IPS DF 4.7 (cell line): ENCODE data around the gene DHRSX.
"Not testable (repeated sequence)": the region's sequence is repeated elsewhere in the genome, so short reads cannot be mapped to it uniquely, and the experiment has no call there.

Experiments
- DNase-seq: peaks from one replicate; pipeline ENCODE4 v3.0.0-alpha.2; 2013; ENCODE audit warnings: low spot score; ENCODE audit errors: extremely low read depth

Gene DHRSX

DNA sequence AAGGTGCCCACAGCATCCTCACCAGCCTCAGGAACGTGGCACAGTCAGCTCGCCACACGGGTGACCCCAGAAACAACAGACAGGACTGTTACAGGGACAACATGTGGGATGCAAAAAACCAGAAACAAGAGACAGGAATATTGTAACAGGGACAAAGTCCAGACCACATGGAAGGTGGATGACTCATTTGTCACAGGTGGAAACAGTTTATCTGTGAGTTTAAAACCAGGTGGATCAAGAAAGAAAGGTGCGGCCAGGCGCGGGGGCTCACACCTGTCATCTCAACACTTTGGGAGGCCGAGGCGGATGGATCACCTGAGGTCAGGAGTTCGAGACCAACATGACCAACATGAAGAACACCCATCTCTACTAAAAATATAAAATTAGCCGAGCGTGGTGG lies 23.5 kb downstream of the DHRSX start:
- DNase-seq: not testable (repeated sequence)

- DNase-seq: no peak
Measured at GRCh38 chrX:2474963-2475726, 25.6 kb downstream of the DHRSX start.

- DNase-seq: no peak
Measured at GRCh38 chrX:2474280-2474962, 26.4 kb downstream of the DHRSX start.

- DNase-seq: not testable (repeated sequence)
Measured at GRCh38 chrX:2473064-2473463, 27.7 kb downstream of the DHRSX start.

DNA sequence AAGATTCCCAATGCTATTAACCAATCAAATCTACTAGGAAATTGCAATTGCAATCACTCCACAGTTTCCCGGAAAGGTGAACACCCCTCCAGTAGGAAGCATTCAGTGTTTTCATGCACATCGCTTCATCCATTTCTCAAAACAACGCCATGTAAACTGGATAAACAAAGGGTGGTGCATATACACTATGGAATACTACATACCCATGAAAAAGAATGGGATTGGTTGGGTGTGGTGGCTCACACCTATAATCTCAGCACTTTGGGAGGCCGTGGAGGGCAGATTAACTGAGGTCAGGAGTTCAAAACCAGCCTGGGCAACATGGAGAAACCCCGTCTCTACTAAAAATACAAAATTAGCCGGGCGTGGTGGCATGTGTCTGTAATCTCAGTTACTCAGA lies 29.1 kb downstream of the DHRSX start:
- no peak for DNase-seq

DNA sequence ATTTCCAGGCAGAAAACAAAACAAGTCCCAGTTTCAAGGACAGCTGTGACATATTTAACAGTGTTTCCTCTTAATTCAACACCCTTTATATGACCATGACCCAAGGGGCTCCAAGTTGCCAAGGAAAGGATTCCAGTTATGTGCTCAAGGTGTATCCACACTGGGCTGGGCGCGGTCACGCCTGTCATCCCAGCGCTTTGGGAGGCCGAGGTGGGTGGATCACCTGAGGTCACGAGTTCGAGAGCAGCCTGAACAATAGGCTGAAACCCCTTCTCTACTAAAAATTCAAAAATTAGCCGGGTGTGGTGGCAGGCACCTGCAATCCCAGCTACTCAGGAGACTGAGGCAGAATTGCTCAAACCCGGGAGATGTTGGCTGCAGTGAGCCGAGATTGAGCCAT lies 29.6 kb downstream of the DHRSX start:
- DNase-seq: not testable (repeated sequence)

DNA sequence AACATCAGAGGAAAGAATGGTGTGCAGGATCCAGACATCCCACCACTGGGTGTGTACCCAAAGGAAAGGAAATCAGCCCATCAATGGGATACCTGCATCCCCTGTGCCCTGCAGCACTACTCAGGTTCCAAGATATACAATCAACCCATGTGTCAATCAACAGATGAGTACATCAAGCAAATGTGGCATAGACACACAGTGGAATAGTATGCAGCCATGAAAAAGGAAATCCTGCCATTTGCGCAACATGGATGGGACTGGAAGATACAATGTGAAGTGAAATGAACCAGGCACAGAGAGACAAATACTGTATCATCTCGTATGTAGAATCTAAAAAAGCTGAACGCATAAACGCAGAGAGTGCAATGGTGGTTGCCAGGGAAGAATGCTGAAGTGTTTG lies 30.9 kb downstream of the DHRSX start:
- DNase-seq: not testable (repeated sequence)

GRCh38 chrX:2469196-2469685 lies 31.5 kb downstream of the DHRSX start:
- DNase-seq: no peak

DNA sequence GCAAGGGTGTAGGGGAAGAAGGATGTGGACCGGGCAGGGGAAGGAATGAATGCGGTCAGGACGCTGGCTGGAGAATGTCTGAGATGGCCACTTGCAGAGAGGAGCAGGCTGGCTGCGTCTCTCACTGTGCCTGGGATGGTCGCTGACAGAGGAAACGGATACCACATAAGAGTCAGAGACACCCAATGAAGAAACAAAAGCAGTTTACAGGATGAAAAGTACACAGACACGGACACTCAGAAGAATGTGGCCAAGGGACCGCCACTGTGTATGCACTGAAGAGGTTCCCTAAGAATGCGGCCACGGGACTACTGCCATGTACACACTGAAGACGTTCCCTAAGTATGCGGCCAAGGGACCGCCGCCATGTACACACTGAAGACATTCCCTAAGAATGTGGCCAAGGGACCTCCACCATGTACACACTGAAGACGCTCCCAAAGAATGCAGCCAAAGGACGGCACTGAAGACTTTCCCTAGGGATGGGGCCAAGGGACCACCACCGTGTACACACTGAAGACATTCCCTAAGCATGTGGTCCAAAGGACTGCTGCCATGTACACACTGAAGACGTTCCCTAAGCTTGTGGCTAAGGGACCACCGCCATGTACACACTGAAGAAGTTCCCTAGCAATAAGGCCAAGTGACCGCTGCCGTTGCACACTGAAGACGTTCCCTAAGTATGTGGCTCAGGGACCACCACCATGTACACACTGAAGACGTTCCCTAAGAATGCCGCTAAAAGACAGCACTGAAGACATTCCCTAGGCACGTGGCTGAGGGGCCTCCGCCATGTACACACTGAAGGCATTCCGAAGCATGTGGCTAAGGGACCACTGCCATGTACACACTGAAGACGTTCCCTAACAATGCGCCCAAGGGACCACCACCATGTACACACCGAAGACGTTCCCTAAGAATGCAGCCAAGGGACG lies 32.2 kb downstream of the DHRSX start:
- no peak for DNase-seq

DNA sequence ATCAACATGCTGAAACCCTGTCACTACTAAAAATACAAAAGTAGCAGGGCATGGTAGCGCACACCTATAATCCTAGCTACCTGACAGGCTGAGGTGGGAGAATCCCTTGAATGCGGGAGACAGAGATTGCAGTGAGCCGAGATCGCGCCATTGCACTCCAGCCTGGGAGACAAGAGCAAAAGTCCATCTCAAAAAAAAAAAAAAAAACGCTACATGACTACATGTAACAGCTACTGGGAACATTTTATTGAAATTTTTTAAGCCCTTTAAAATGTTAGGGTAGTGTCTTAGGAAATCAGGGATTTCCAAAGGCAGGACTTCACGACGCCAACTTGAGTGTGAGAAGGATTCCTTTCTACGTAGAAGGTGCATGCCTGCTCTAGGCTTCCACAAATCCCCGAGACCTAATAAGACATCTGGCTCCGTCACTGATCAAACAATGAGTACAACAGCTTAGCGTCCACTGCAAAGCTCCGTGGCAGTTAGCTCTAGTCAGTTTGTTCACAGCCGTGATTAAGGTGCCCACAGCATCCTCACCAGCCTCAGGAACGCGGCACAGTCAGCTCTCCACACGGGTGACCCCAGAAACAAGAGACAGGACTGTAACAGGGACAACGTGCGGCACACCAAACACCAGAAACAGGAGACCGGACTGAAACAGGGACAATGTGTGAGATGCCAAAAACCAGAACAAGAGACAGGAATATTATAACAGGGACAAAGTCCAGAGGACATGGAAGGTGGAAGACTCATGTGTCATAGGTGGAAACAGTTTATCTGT lies 33.7 kb downstream of the DHRSX start:
- no peak for DNase-seq

- no peak for DNase-seq
Measured at GRCh38 chrX:2464677-2465166, 36.1 kb downstream of the DHRSX start.

- DNase-seq: no peak
Measured at GRCh38 chrX:2463973-2464676, 36.7 kb downstream of the DHRSX start.

DNA sequence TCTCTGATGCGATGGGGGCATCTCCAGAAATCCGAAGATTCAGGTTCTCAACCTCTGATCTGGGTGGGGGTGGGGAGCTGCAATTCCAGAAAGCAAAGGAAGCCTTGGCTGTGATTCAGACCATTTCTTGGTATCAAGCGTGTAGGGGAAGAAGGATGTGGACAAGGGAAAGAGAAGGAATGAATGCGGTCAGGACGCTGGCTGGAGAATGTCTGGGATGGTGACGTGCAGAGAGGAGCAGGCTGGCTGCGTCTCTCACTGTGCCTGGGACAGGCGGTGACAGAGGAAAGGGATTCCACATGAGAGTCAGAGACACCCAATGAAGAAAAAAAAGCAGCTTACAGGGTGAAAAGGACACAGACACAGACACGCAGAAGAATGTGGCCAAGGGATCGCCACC lies 37.3 kb downstream of the DHRSX start:
- DNase-seq: not testable (repeated sequence)

DNA sequence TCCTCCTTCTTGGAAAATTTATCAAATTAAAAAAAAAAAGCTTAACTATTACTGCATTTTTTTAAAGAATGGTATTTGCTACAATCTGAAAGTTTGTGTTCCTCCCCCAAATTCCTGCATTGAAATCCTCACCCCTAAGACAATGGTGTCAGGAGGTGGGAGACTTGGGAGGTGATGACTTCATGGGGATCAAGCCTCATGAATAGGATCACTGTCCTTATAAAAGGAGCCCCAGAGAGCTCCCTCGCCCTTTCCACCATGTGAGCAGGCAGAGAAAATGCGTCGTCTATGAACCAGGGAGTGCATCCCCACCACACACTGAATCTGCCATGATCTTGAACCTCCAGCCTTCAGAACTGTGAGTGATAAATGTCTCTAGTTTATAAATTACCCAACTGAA lies 38.0 kb downstream of the DHRSX start:
- no peak for DNase-seq

DNA sequence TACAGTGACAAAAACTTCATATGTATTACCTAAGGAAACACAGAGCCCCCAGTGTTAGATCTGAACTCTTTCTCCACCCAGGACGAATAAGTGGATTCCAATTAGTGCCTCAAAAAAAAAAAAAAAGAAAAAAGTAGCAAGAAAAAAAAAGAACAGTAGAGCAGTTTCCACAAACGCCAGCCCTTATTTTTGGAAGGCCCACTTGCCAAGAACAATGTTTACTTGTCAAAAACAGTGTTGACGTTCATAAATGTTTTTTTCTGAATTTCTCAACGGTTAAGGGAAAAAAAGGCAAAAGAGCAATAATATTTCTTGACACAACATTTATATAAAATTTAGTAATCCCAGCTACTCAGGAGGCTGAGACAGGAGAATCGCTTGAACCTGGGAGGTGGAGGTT lies 38.7 kb downstream of the DHRSX start:
- DNase-seq: no peak

DNA sequence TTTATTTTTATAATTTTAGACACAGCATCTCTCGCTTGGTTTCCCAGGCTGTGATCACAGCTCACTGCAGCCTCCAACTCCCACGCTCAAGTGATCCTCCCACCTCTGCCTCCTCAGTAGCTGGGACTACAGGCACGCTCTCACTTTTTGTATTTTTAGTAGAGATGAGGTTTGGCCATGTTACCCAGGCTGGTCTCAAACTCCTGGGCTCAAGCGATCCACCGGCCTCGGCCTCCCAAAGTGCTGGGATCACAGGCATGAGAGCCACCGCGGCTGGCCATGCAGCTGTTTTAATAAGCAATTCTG lies 39.1 kb downstream of the DHRSX start:
- DNase-seq: no peak

- DNase-seq: not testable (repeated sequence)
Measured at GRCh38 chrX:2460821-2461710, 39.7 kb downstream of the DHRSX start.

DNA sequence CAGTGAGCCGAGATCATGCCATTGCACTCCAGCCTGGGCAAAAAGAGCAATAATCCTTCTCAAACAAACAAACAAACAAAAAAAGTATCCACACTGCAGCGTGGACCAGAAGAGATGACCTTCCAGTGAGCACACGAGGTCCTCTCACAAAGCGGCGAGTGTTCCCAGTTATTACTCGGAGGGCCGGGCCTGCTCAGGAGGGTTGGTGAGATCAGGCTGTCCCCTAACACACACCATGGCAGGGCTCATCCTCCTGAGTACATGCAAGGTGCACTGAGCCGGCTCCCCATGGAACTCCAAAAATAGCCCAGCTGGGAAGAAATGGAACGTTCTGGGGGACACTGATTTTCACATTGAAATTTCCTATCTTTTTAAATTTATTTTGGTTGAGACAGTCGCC lies 40.7 kb downstream of the DHRSX start:
- not testable (repeated sequence) for DNase-seq

DNA sequence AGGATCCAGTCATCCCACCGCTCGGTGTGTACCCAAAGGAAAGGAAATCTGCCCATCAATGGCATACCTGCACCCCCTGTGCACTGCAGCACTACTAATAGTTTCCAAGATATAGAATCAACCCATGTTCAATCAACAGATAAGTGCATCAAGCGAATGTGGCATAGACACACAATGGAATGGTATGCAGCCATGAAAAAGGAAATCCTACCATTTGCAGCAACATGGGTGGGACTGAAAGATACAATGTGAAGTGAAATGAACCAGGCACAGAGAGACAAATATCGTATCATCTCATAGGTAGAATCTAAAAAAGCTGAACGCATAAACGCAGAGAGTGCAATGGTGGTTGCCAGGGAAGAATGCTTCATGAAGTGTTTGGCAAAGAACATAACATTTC lies 42.5 kb downstream of the DHRSX start:
- no peak for DNase-seq
